H9 (cell line): ENCODE data around the gene PLOD1. TPM values are rescaled to one million over a fixed set of nuclear protein-coding genes. Genes with fewer than 3 reads are reported as not detected.

Source experiments
- DNase-seq: peaks from one replicate; pipeline ENCODE4 v3.0.0-alpha.2; 2017
- H2AFZ ChIP-seq: one replicate; pipeline ENCODE4 v1.6.1; 2013; ENCODE audit warnings: mild to moderate bottlenecking, low read length, control low read depth, moderate library complexity
- H2AK5ac ChIP-seq: 2 replicates; pipeline ENCODE4 v1.6.1; 2013; ENCODE audit warnings: low read length, control low read depth, mixed read lengths; ENCODE audit not compliant: insufficient read length
- H2BK120ac ChIP-seq: one replicate; pipeline ENCODE4 v1.6.1; 2013; ENCODE audit warnings: low read depth, mild to moderate bottlenecking, low read length, control low read depth, inconsistent platforms; ENCODE audit not compliant: poor library complexity, severe bottlenecking
- H2BK12ac ChIP-seq: 2 replicates; pipeline ENCODE4 v1.6.1; 2013; ENCODE audit warnings: low read length, control low read depth, mixed read lengths, low read depth; ENCODE audit not compliant: insufficient read length
- H2BK15ac ChIP-seq: 2 replicates; pipeline ENCODE4 v1.6.1; 2013; ENCODE audit warnings: low read depth, low read length, control low read depth
- H2BK20ac ChIP-seq: one replicate; pipeline ENCODE4 v1.6.1; 2013; ENCODE audit warnings: low read depth, mild to moderate bottlenecking, low read length, control low read depth, inconsistent platforms; ENCODE audit not compliant: poor library complexity, severe bottlenecking
- H2BK5ac ChIP-seq: 2 replicates; pipeline ENCODE4 v1.6.1; 2013; ENCODE audit warnings: low read length, control low read depth, mixed read lengths; ENCODE audit not compliant: insufficient read length
- H3K14ac ChIP-seq: 2 replicates; pipeline ENCODE4 v1.6.1; 2013; ENCODE audit warnings: low read length, control low read depth; ENCODE audit not compliant: insufficient read depth
- H3K18ac ChIP-seq: 2 replicates; pipeline ENCODE4 v1.6.1; 2013; ENCODE audit warnings: low read depth, mild to moderate bottlenecking, mixed read lengths, low read length, control low read depth; ENCODE audit not compliant: insufficient read length
- H3K23ac ChIP-seq: 2 replicates; pipeline ENCODE4 v1.6.1; 2013; ENCODE audit warnings: low read length, control low read depth, mixed read lengths, low read depth; ENCODE audit not compliant: insufficient read length
- H3K23me2 ChIP-seq: 2 replicates; pipeline ENCODE4 v1.6.1; 2013; ENCODE audit warnings: low read depth, mild to moderate bottlenecking, mixed read lengths, low read length, control low read depth; ENCODE audit not compliant: insufficient read length, poor library complexity, severe bottlenecking
- H3K27ac ChIP-seq: 2 replicates; pipeline ENCODE4 v1.5.1; 2013; ENCODE audit warnings: low read length, control low read depth, mixed read lengths, low read depth; ENCODE audit not compliant: insufficient read length
- H3K27me3 ChIP-seq: 2 replicates; pipeline ENCODE4 v1.6.1; 2013; ENCODE audit warnings: low read length, control low read depth, inconsistent platforms; ENCODE audit not compliant: insufficient read depth
- H3K4ac ChIP-seq: 2 replicates; pipeline ENCODE4 v1.6.1; 2013; ENCODE audit warnings: low read depth, mild to moderate bottlenecking, control low read depth, inconsistent platforms, low read length, moderate library complexity
- H3K4me1 ChIP-seq: 2 replicates; pipeline ENCODE4 v1.6.1; 2013; ENCODE audit warnings: low read length, control low read depth, inconsistent platforms; ENCODE audit not compliant: insufficient read depth
- H3K4me2 ChIP-seq: 2 replicates; pipeline ENCODE4 v1.6.1; 2013; ENCODE audit warnings: low read length, control low read depth, mixed read lengths; ENCODE audit not compliant: insufficient read length, insufficient read depth
- H3K56ac ChIP-seq: 2 replicates; pipeline ENCODE4 v1.6.1; 2013; ENCODE audit warnings: low read depth, mild to moderate bottlenecking, mixed read lengths, low read length, control low read depth; ENCODE audit not compliant: insufficient read length
- H3K79me1 ChIP-seq: 2 replicates; pipeline ENCODE4 v1.6.1; 2013; ENCODE audit warnings: low read depth, mild to moderate bottlenecking, moderate library complexity, low read length, control low read depth, inconsistent platforms; ENCODE audit not compliant: insufficient read depth, poor library complexity, severe bottlenecking
- H3K79me2 ChIP-seq: 2 replicates; pipeline ENCODE4 v1.6.1; 2013; ENCODE audit warnings: low read length, control low read depth, inconsistent platforms; ENCODE audit not compliant: insufficient read depth
- H3K9ac ChIP-seq: 2 replicates; pipeline ENCODE4 v1.6.1; 2013; ENCODE audit warnings: low read length, control low read depth, mixed read lengths; ENCODE audit not compliant: insufficient read length; ENCODE audit errors: extremely low read depth
- H3K9me3 ChIP-seq: one replicate; pipeline ENCODE4 v1.6.1; 2013; ENCODE audit warnings: low read depth, low read length, inconsistent platforms; ENCODE audit not compliant: control insufficient read depth
- H3T11ph ChIP-seq: one replicate; pipeline ENCODE4 v1.6.1; 2013; ENCODE audit warnings: mild to moderate bottlenecking, low read length, control low read depth, inconsistent platforms
- H4K20me1 ChIP-seq: one replicate; pipeline ENCODE4 v1.6.1; 2013; ENCODE audit not compliant: control insufficient read depth, insufficient read length, insufficient read depth
- H4K5ac ChIP-seq: 2 replicates; pipeline ENCODE4 v1.6.1; 2013; ENCODE audit warnings: low read depth, mild to moderate bottlenecking, mixed read lengths, low read length, control low read depth; ENCODE audit not compliant: insufficient read length
- H4K8ac ChIP-seq: replicated peaks from 2 replicates; pipeline ENCODE4 v1.6.1; 2013; ENCODE audit warnings: low read length, control low read depth, mixed read lengths, low read depth; ENCODE audit not compliant: insufficient read length
- H4K91ac ChIP-seq: 2 replicates; pipeline ENCODE4 v1.6.1; 2013; ENCODE audit warnings: low read depth, mild to moderate bottlenecking, moderate library complexity, mixed read lengths, low read length, control low read depth; ENCODE audit not compliant: insufficient read length
- H3K27ac Mint-ChIP-seq, 3 experiments: 2 replicates in 2 of 3; 3 replicates in 1 of 3; pipeline ENCODE4 v1.8.0; 2020 to 2021; ENCODE audit warnings: mixed read lengths in 3 of 3, mild to moderate bottlenecking in 1 of 3, moderate library complexity in 1 of 3
- H3K27me3 Mint-ChIP-seq: 2 replicates; pipeline ENCODE4 v1.8.0; 2021; ENCODE audit warnings: low read depth, mild to moderate bottlenecking, moderate library complexity, mixed read lengths
- H3K36me3 Mint-ChIP-seq, 3 experiments: 2 replicates in 2 of 3; 3 replicates in 1 of 3; pipeline ENCODE4 v1.8.0; 2020 to 2021; ENCODE audit warnings: low read depth in 3 of 3, mixed read lengths in 3 of 3; ENCODE audit not compliant: insufficient read depth in 1 of 3
- H3K4me1 Mint-ChIP-seq, 2 experiments: 2 replicates each; pipeline ENCODE4 v1.8.0; 2020; ENCODE audit warnings: mixed read lengths in 2 of 2
- H3K4me3 Mint-ChIP-seq, 2 experiments: 2 replicates in 1 of 2; 3 replicates in 1 of 2; pipeline ENCODE4 v1.8.0; 2020 to 2021; ENCODE audit warnings: mild to moderate bottlenecking in 2 of 2, mixed read lengths in 2 of 2, moderate library complexity in 1 of 2
- H3K9me3 Mint-ChIP-seq, 2 experiments: 2 replicates in 1 of 2; 3 replicates in 1 of 2; pipeline ENCODE4 v1.8.0; 2020; ENCODE audit warnings: mild to moderate bottlenecking in 2 of 2, mixed read lengths in 2 of 2, moderate library complexity in 1 of 2
- CTCF ChIP-seq: fragments of 200-600 bp; sonication (generic); conservative IDR thresholded peaks from 3 replicates; pipeline ENCODE4 v1.8.0; 2021; ENCODE audit warnings: antibody characterized with exemption, mild to moderate bottlenecking
- WGBS: extraction: QIAGEN DNeasy Blood & Tissue Kit; methylation state at CpG from one replicate; pipeline ENCODE4 v1.1.7; 2013; ENCODE audit warnings: missing lambda C conversion rate, low lambda C conversion rate, mixed read lengths; ENCODE audit not compliant: insufficient read length; ENCODE audit errors: extremely low coverage; 5-methylcytosine and 5-hydroxymethylcytosine counted together
- total RNA-seq: library from RNA; stranded (reverse); gene quantifications from 2 replicates; pipeline ENCODE4 v1.2.1, GENCODE V29; 2021

Gene PLOD1
- total RNA-seq, 1 experiment from 2014 or later: 57.0 TPM

- H3T11ph ChIP-seq: no peak overlapping the region
- no peaks in the 10 kb centered on the region for H3K27me3 ChIP-seq
- H3K4ac ChIP-seq: no peak overlapping the region
- peaks cover 13 to 20% of the 10 kb centered on the region in 2 experiments for H3K4me1 Mint-ChIP-seq
- H4K20me1 ChIP-seq: peaks cover 2% of the 10 kb centered on the region
- H3K56ac ChIP-seq: no peak overlapping the region
- no peak overlapping the region for H3K27ac ChIP-seq
- H3K23me2 ChIP-seq: peaks cover 6% of the 10 kb centered on the region
- H3K9me3 Mint-ChIP-seq: no peaks in the 10 kb centered on the region; a peak in 1 of 5 replicates
- TF ChIP-seq CTCF: no peak
- H3K18ac ChIP-seq: no peak overlapping the region
- no CpG with 5 or more reads among the region's 24 CpGs for WGBS
- H3K27me3 Mint-ChIP-seq: no peaks in the 10 kb centered on the region
- no peak for DNase-seq
- H2BK20ac ChIP-seq: no peak overlapping the region
- no peak overlapping the region for H3K4me2 ChIP-seq
- H3K36me3 Mint-ChIP-seq: peaks cover 25 to 56% (median 52%) of the 10 kb centered on the region in 3 experiments; a peak in 6 of 7 replicates
- no peak overlapping the region for H3K23ac ChIP-seq
- H3K4me3 Mint-ChIP-seq: peak overlapping the region in 1 of 2 experiments; percentile 19; a peak in 2 of 5 replicates
- peaks cover 6% of the 10 kb centered on the region; the same call in 1 of the 2 replicates for H3K4me1 ChIP-seq
- H2BK12ac ChIP-seq: no peak overlapping the region
- H4K91ac ChIP-seq: no peak overlapping the region
- no peak overlapping the region for H2BK15ac ChIP-seq
- no peak overlapping the region for H2AK5ac ChIP-seq
- peaks cover 9% of the 10 kb centered on the region; the same call in 1 of the 2 replicates for H3K79me2 ChIP-seq
- no peak overlapping the region for H3K14ac ChIP-seq
- H3K27ac Mint-ChIP-seq: no peak overlapping the region
- H2AFZ ChIP-seq: no peak overlapping the region
- H4K5ac ChIP-seq: no peak overlapping the region
- H3K9ac ChIP-seq: no peak overlapping the region
- peaks cover 3% of the 10 kb centered on the region for H3K79me1 ChIP-seq
- H3K9me3 ChIP-seq: no peaks in the 10 kb centered on the region
- H2BK5ac ChIP-seq: no peak overlapping the region
- no peak overlapping the region for H2BK120ac ChIP-seq
- H4K8ac ChIP-seq: no peak overlapping the region
Measured at GRCh38 chr1:11923069-11923826, 11.3 kb upstream of the PLOD1 start.
